Measurements from ENCODE around the gene DECR2. TPM values are rescaled to one million over a fixed set of nuclear protein-coding genes. Genes with fewer than 3 reads are reported as not detected.

DECR2 gene
- total and polyA plus RNA-seq, 10 of the 15 experiments (the other 5 are each of a cell fraction or from before 2014, with no cell fraction given): 0.53 to 20.3 (median 6.0) TPM

GRCh38 chr16:361341-361871 is 40.3 kb upstream of the DECR2 start (continued):
- TF ChIP-seq ZBTB40 (IDR thresholded peaks at IDR 0.05; ENCODE audit: borderline replicate concordance) (no peak), NFYA (IDR thresholded peaks at IDR 0.05; ENCODE audit: borderline replicate concordance, low read depth, low read length) (no peak), DPF2 (IDR thresholded peaks at IDR 0.05) (no peak), JUND (IDR thresholded peaks at IDR 0.05; ENCODE audit: low read depth, low read length) (no peak), FOXM1 (IDR thresholded peaks at IDR 0.05; ENCODE audit: low read depth, low read length) (no peak), NFYB (IDR thresholded peaks at IDR 0.05; ENCODE audit: insufficient read depth, low read depth, low read length) (no peak), MTA3 (IDR thresholded peaks at IDR 0.05; ENCODE audit: borderline replicate concordance, low read length) (no peak), EGR1 (IDR thresholded peaks at IDR 0.05; ENCODE audit: borderline replicate concordance in 1 of 2, low read depth in 2 of 2, low read length in 2 of 2) (no peak)

Measured in GM12878 (cell line).